ENCODE data around the gene SLC25A21.

The SLC25A21 gene

GRCh38 chr14:36931791-36932190, 240.6 kb downstream of the SLC25A21 start:
- TF ChIP-seq CTCF (IDR thresholded peaks at IDR 0.05; ENCODE audit: extremely low read depth, missing control alignments): no peak
- DNase-seq (ENCODE audit: low spot score): no peak

GRCh38 chr14:36928432-36928831, 244.0 kb downstream of the SLC25A21 start:
- no peak for TF ChIP-seq CTCF (IDR thresholded peaks at IDR 0.05; ENCODE audit: extremely low read depth, missing control alignments)
- no peak for DNase-seq (ENCODE audit: low spot score)

DNA sequence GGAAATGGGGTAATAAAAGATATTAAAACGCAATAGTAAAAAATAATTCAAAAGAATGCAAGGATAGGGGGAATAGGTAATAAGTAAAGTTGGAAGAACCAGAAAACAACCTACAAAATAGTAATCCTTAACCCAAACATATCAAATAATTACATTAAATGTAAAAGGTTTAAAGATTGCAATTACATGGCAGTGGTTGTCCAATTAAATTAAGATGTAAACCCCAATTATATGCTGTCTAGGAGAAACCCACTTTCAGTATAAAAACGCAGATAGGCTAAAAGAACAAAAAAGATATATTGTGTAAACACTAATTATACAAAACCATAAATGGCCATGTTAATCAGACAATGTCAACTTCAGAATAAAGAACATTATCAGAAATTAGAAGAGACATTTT, 247.3 kb downstream of the SLC25A21 start:
- no peak for DNase-seq (ENCODE audit: low spot score)
- TF ChIP-seq CTCF (IDR thresholded peaks at IDR 0.05; ENCODE audit: extremely low read depth, missing control alignments): no peak

DNA sequence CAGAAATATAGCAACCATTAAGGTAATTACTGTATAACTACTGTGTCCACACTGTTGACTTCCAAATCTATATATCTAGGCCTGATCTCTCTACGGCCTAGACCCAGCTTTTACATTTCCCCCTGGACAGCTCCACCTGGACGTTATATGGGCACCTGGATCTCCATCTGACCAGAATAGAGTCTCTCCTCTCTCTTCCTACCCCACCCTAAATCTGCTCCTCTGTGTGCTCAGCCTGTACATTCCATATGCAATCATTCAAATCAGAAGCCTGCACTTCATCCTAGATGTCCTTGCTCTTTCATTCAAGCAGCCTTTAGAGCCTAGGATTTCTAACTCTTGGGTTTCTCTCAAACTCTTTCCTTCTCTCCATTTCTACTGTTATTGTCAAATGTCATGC, 255.7 kb downstream of the SLC25A21 start:
- no peak for TF ChIP-seq CTCF (IDR thresholded peaks at IDR 0.05; ENCODE audit: extremely low read depth, missing control alignments)
- DNase-seq (ENCODE audit: low spot score): no peak

GRCh38 chr14:36915081-36915480, 257.3 kb downstream of the SLC25A21 start:
- TF ChIP-seq CTCF (IDR thresholded peaks at IDR 0.05; ENCODE audit: extremely low read depth, missing control alignments): no peak
- DNase-seq (ENCODE audit: low spot score): no peak

DNA sequence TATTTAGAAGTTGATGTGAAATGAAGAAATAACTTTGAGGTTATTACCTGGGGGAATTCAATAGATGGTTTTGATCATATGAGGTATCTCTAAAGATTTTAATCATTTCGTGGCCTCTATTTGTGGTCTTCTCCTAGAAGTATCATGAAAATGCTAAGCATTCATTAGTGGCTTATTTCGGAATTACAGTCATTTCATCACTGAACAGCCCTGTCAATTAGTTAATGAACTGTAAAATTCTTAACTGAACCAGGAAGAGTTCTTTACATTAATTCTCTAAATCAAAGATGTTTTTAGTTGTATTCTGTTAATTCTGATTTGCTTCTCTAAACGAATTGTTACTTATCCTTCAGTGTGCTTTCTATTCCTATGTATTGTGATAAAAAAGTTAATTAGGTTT, 261.8 kb downstream of the SLC25A21 start:
- no peak for TF ChIP-seq CTCF (IDR thresholded peaks at IDR 0.05; ENCODE audit: extremely low read depth, missing control alignments)
- no peak for DNase-seq (ENCODE audit: low spot score)

- no peak for DNase-seq (ENCODE audit: low spot score)
- no peak for TF ChIP-seq CTCF (IDR thresholded peaks at IDR 0.05; ENCODE audit: extremely low read depth, missing control alignments)
Measured at GRCh38 chr14:36905272-36905888, 267.0 kb downstream of the SLC25A21 start.

Data from GM20000 (cell line).